H1 (cell line): Measurements from ENCODE around the gene TIFAB. TPM values are rescaled to one million over a fixed set of nuclear protein-coding genes. Genes with fewer than 3 reads are reported as not detected.

Experiments
- CTCF ChIA-PET: fragments of 300-600 bp; sonication (Branson Sonifier 250); formaldehyde crosslinking; loops from one replicate; lab custom pipeline; 2021; ENCODE audit not compliant: partially characterized antibody; lab: Charles Lee
- POLR2A ChIA-PET: fragments of 300-600 bp; sonication (Branson Sonifier 250); formaldehyde crosslinking; loops from one replicate; lab custom pipeline; 2021; ENCODE audit warnings: inconsistent platforms; ENCODE audit not compliant: partially characterized antibody; lab: Charles Lee
- DNase-seq, 2 experiments: peaks; one replicate each; pipeline versions ENCODE4 v3.0.0 to v3.0.0-alpha.2; 2010 to 2022; ENCODE audit warnings: low spot score in 2 of 2, low read depth in 1 of 2, mixed read lengths in 1 of 2
- FAIRE-seq: peaks from 2 replicates; lab custom pipeline; 2011; peaks lifted over from hg19 to GRCh38; lab: Jason Lieb, UNC
- H2AFZ ChIP-seq: 2 replicates; pipeline ENCODE4 v1.8.1; 2012; ENCODE audit warnings: low read length, inconsistent platforms
- H2AK5ac ChIP-seq: 2 replicates; pipeline ENCODE4 v1.6.1; 2013; ENCODE audit warnings: low read depth, low read length
- H2BK120ac ChIP-seq: replicated peaks from 2 replicates; pipeline ENCODE3; 2013; ENCODE audit warnings: low read depth, low read length, inconsistent platforms
- H2BK12ac ChIP-seq: 2 replicates; pipeline ENCODE4 v1.6.1; 2013; ENCODE audit warnings: low read depth, low read length
- H2BK15ac ChIP-seq: 2 replicates; pipeline ENCODE4 v1.6.1; 2013; ENCODE audit warnings: low read length
- H2BK20ac ChIP-seq: 2 replicates; pipeline ENCODE4 v1.6.1; 2013; ENCODE audit warnings: low read length
- H2BK5ac ChIP-seq: 2 replicates; pipeline ENCODE4 v1.6.1; 2013; ENCODE audit warnings: low read depth, low read length
- H3K14ac ChIP-seq: 2 replicates; pipeline ENCODE4 v1.6.1; 2013; ENCODE audit warnings: inconsistent platforms; ENCODE audit not compliant: insufficient read length
- H3K18ac ChIP-seq: 2 replicates; pipeline ENCODE4 v1.6.1; 2013; ENCODE audit warnings: low read length; ENCODE audit errors: extremely low read depth
- H3K23ac ChIP-seq: 2 replicates; pipeline ENCODE4 v1.6.1; 2013; ENCODE audit warnings: inconsistent platforms; ENCODE audit not compliant: insufficient read length
- H3K23me2 ChIP-seq: 2 replicates; pipeline ENCODE4 v1.6.1; 2013; ENCODE audit warnings: low read depth, low read length
- H3K27ac ChIP-seq: 2 replicates; pipeline ENCODE4 v1.6.1; 2011; ENCODE audit warnings: low read depth, low read length, inconsistent platforms
- H3K27me3 ChIP-seq, 4 experiments: replicated peaks in 1 of 4; 1 replicate in 1 of 4; 2 replicates in 3 of 4; pipeline versions ENCODE4 v1.6.1 to v1.8.1; 2011 to 2013; ENCODE audit warnings: low read length in 3 of 4, mild to moderate bottlenecking in 3 of 4, inconsistent platforms in 2 of 4, mixed read lengths in 2 of 4, moderate library complexity in 1 of 4; ENCODE audit not compliant: control insufficient read depth in 3 of 4, insufficient read depth in 3 of 4; ENCODE audit errors: extremely low read depth in 1 of 4
- H3K36me3 ChIP-seq, 4 experiments: 2 replicates each; pipeline versions ENCODE4 v1.6.1 to v1.8.1; 2011 to 2013; ENCODE audit warnings: mild to moderate bottlenecking in 4 of 4, low read length in 3 of 4, moderate library complexity in 2 of 4, control low read depth in 1 of 4, inconsistent platforms in 1 of 4; ENCODE audit not compliant: insufficient read depth in 4 of 4, control insufficient read depth in 2 of 4
- H3K4ac ChIP-seq: replicated peaks from 2 replicates; pipeline ENCODE3; 2013; ENCODE audit warnings: low read length, low read depth, mixed read lengths, inconsistent platforms; ENCODE audit not compliant: insufficient read length
- H3K4me1 ChIP-seq, 4 experiments: replicated peaks in 1 of 4; 1 replicate in 1 of 4; 2 replicates in 3 of 4; pipeline versions ENCODE4 v1.6.1 to v1.8.1; 2011 to 2013; ENCODE audit warnings: low read length in 3 of 4, inconsistent platforms in 2 of 4, mixed read lengths in 1 of 4; ENCODE audit not compliant: insufficient read depth in 4 of 4, control insufficient read depth in 3 of 4
- H3K4me2 ChIP-seq, 2 experiments: 2 replicates each; pipeline versions ENCODE4 v1.6.1 to v1.8.1; 2011 to 2013; ENCODE audit warnings: low read depth in 2 of 2, low read length in 2 of 2, control low read depth in 1 of 2, inconsistent platforms in 1 of 2, mild to moderate bottlenecking in 1 of 2; ENCODE audit not compliant: insufficient read depth in 1 of 2
- H3K4me3 ChIP-seq, 4 experiments: fragments of 200-600, 300-600 bp in 1 of 4; sonication (generic), shearing (Covaris generic), sonication (Bioruptor Twin) in 1 of 4; 2 replicates each; pipeline versions ENCODE4 v1.5.1 to v1.8.1; 2011 to 2016; ENCODE audit warnings: low read length in 4 of 4, low read depth in 3 of 4, control low read depth in 2 of 4, inconsistent platforms in 2 of 4, mild to moderate bottlenecking in 2 of 4, mixed read lengths in 1 of 4, moderate library complexity in 1 of 4; ENCODE audit not compliant: insufficient read depth in 2 of 4; ENCODE audit errors: extremely low read depth in 1 of 4
- H3K56ac ChIP-seq: replicated peaks from 2 replicates; pipeline ENCODE3; 2013; ENCODE audit warnings: low read depth, mild to moderate bottlenecking, mixed read lengths, low read length, inconsistent platforms; ENCODE audit not compliant: insufficient read length
- H3K79me1 ChIP-seq: 2 replicates; pipeline ENCODE4 v1.6.1; 2013; ENCODE audit warnings: low read depth, low read length, control low read depth
- H3K79me2 ChIP-seq, 2 experiments: 2 replicates each; pipeline versions ENCODE4 v1.6.1 to v1.8.1; 2012 to 2013; ENCODE audit warnings: low read length in 2 of 2, mild to moderate bottlenecking in 2 of 2, inconsistent platforms in 1 of 2; ENCODE audit not compliant: insufficient read depth in 2 of 2, control insufficient read depth in 1 of 2
- H3K9ac ChIP-seq, 4 experiments: replicated peaks in 1 of 4; 1 replicate in 1 of 4; 2 replicates in 3 of 4; pipeline versions ENCODE4 v1.6.1 to v1.8.1; 2011 to 2013; ENCODE audit warnings: low read depth in 3 of 4, low read length in 3 of 4, control low read depth in 2 of 4, mild to moderate bottlenecking in 2 of 4, moderate library complexity in 2 of 4, inconsistent platforms in 1 of 4; ENCODE audit errors: extremely low read depth in 1 of 4
- H3K9me3 ChIP-seq, 2 experiments: 2 replicates each; pipeline versions ENCODE4 v1.6.1 to v1.8.1; 2012 to 2013; ENCODE audit warnings: mild to moderate bottlenecking in 2 of 2, moderate library complexity in 2 of 2, control low read depth in 1 of 2, inconsistent platforms in 1 of 2, low read depth in 1 of 2, low read length in 1 of 2, mixed read lengths in 1 of 2; ENCODE audit not compliant: insufficient read depth in 2 of 2
- H4K20me1 ChIP-seq, 2 experiments: replicated peaks in 1 of 2; 2 replicates each; pipeline versions ENCODE3 to v1.8.1; 2011 to 2013; ENCODE audit warnings: inconsistent platforms in 2 of 2, low read length in 2 of 2, mild to moderate bottlenecking in 1 of 2; ENCODE audit not compliant: insufficient read depth in 2 of 2, control insufficient read depth in 1 of 2
- H4K5ac ChIP-seq: 2 replicates; pipeline ENCODE4 v1.6.1; 2013; ENCODE audit warnings: low read length, low read depth, mixed read lengths, inconsistent platforms; ENCODE audit not compliant: insufficient read length
- H4K8ac ChIP-seq: 2 replicates; pipeline ENCODE4 v1.8.0; 2013; ENCODE audit warnings: mild to moderate bottlenecking, moderate library complexity, low read length, inconsistent platforms; ENCODE audit not compliant: insufficient read depth; ENCODE audit errors: extremely low read depth
- H4K91ac ChIP-seq: replicated peaks from 2 replicates; pipeline ENCODE3; 2013; ENCODE audit warnings: low read length, mixed read lengths, inconsistent platforms; ENCODE audit not compliant: insufficient read length
- E2F6 ChIP-seq: IDR thresholded peaks from 2 replicates; pipeline ENCODE4 v1.6.1; 2012; ENCODE audit warnings: inconsistent platforms
- HDAC6 ChIP-seq: IDR thresholded peaks from one replicate; pipeline ENCODE4 v1.7.1; 2012; ENCODE audit warnings: low read depth, mild to moderate bottlenecking, inconsistent platforms, low read length, moderate library complexity
- KDM4A ChIP-seq: IDR thresholded peaks from one replicate; pipeline ENCODE4 v1.7.1; 2012; ENCODE audit warnings: low read depth, mild to moderate bottlenecking, moderate library complexity, low read length, inconsistent platforms; ENCODE audit not compliant: severe bottlenecking
- MAFK ChIP-seq: IDR thresholded peaks from 2 replicates; pipeline ENCODE4 v1.6.1; 2012; ENCODE audit warnings: low read depth, mild to moderate bottlenecking, improper control_type of control experiment, low read length
- NRF1 ChIP-seq: IDR thresholded peaks from 2 replicates; pipeline ENCODE4 v1.6.1; 2011; ENCODE audit warnings: mild to moderate bottlenecking, low read depth, low read length, improper control_type of control experiment
- RBBP5 ChIP-seq: IDR thresholded peaks from 2 replicates; pipeline ENCODE4 v1.7.1; 2012; ENCODE audit warnings: low read depth, mild to moderate bottlenecking, inconsistent platforms, low read length, moderate library complexity, borderline replicate concordance
- RNF2 ChIP-seq: fragments of 200-900, 300-1000 bp; sonication (generic); IDR thresholded peaks from 2 replicates; pipeline ENCODE4 v1.7.1; 2016; ENCODE audit warnings: borderline replicate concordance, low read depth, mild to moderate bottlenecking, antibody characterized with exemption, low read length; ENCODE audit not compliant: poor library complexity, severe bottlenecking; ENCODE audit errors: missing control alignments
- RXRA ChIP-seq: IDR thresholded peaks from 2 replicates; pipeline ENCODE4 v1.6.1; 2011; ENCODE audit warnings: low read depth, mild to moderate bottlenecking, low read length, moderate library complexity; ENCODE audit not compliant: insufficient read depth
- SP1 ChIP-seq: IDR thresholded peaks from 2 replicates; pipeline ENCODE4 v1.6.1; 2011; ENCODE audit warnings: low read depth, low read length
- TAF7 ChIP-seq: optimal IDR thresholded peaks from 2 replicates; pipeline ENCODE3; 2011; ENCODE audit warnings: low read depth, mild to moderate bottlenecking, inconsistent platforms, low read length, moderate library complexity, borderline replicate concordance
- YY1 ChIP-seq: IDR thresholded peaks from 2 replicates; pipeline ENCODE4 v1.6.1; 2011; ENCODE audit warnings: low read depth, mild to moderate bottlenecking, low read length
- WGBS, 2 experiments: shearing (Covaris generic) in 1 of 2; methylation state at CpG; one replicate each; pipeline versions ENCODE4 v1.1.6 to v1.1.7; 2013 to 2015; ENCODE audit warnings: low lambda C conversion rate in 2 of 2, mixed read lengths in 2 of 2, inconsistent platforms in 1 of 2, low coverage in 1 of 2, missing lambda C conversion rate in 1 of 2; ENCODE audit not compliant: insufficient replicate concordance in 2 of 2, insufficient coverage in 1 of 2, insufficient read length in 1 of 2; ENCODE audit errors: extremely low coverage in 1 of 2, missing lambda C conversion rate in 1 of 2; 5-methylcytosine and 5-hydroxymethylcytosine counted together
- polyA plus RNA-seq, 7 experiments: library from polyadenylated mRNA; depleted of rRNA in 3 of 7; stranded (reverse) in 5 of 7; unstranded in 2 of 7; fragments of >200 nt in 5 of 7; fragments of 200-250 nt in 2 of 7; gene quantifications; 1 replicate in 5 of 7; 2 replicates in 1 of 7; 4 replicates in 1 of 7; pipeline versions ENCODE4 v1.2.1 to v1.2.3, GENCODE V29; 2011 to 2013; ENCODE audit warnings: missing spikeins in 2 of 7, mixed read lengths in 2 of 7
- total RNA-seq: library from RNA; stranded (reverse); fragmentation: NEBNext Ultra II Directional; extraction: Animal tissue kit (Norgen Biotek cat#: 25700); gene quantifications from 2 replicates; pipeline ENCODE4 v1.2.1, GENCODE V29; 2021

Gene TIFAB
- total and polyA plus RNA-seq, 2 of the 8 experiments (the other 6 are each of a cell fraction or from before 2014, with no cell fraction given), result not detected

- Histone ChIP-seq H3K4me3 (peak overlapping the region in 2 of 4 experiments; percentile 0 to 32; a peak in 1 of 8 replicates), H3K4ac (no peak overlapping the region), H4K20me1 (peaks cover 3 to 12% of the 10 kb centered on the region in 2 experiments), H4K5ac (no peak overlapping the region), H4K8ac (no peak overlapping the region), H3K36me3 (no peaks in the 10 kb centered on the region), H2BK5ac (no peak overlapping the region), H3K9ac (no peak overlapping the region), H3K79me1 (no peaks in the 10 kb centered on the region; the same call in 1 of the 2 replicates), H2BK12ac (no peak overlapping the region), H3K27me3 (peaks cover 52 to 83% (median 67%) of the 10 kb centered on the region in 4 experiments), H3K4me1 (peaks cover 0 to 15% (median 8%) of the 10 kb centered on the region in 4 experiments; a peak in 5 of 7 replicates), H3K27ac (no peak overlapping the region), H3K18ac (0 out of 2 replicates have a peak overlapping the region, but pooled peaks have one; percentile 48), H4K91ac (no peak overlapping the region), H3K9me3 (no peaks in the 10 kb centered on the region), H2AFZ (no peak overlapping the region), H2AK5ac (no peak overlapping the region), H3K56ac (no peak overlapping the region), H2BK20ac (no peak overlapping the region), H3K23me2 (peaks cover 5% of the 10 kb centered on the region), H2BK120ac (no peak overlapping the region), H3K79me2 (no peaks in the 10 kb centered on the region), H3K4me2 (peak overlapping the region; percentile 63 to 81; a peak in 3 of 4 replicates), H3K23ac (no peak overlapping the region), H2BK15ac (no peak overlapping the region), H3K14ac (no peak overlapping the region)
- ChIA-PET CTCF (interaction anchor here (0.6 to 21.6 kb wide), 32 partner anchors 9 to 1728 kb away, joined by 3 to 778 read pairs (median 7); partner anchors contain the start of genes DCANP1, NEUROG1, SLC25A48 and TIFAB), POLR2A (interaction anchor here (1.0 to 1.6 kb wide), 3 partner anchors 23 to 100 kb away, joined by 3 to 4 read pairs (median 3); no protein-coding TSS in a partner anchor)
- DNase-seq, result no peak
- FAIRE-seq, result no peak
- 53% methylated on average over 12 of the region's 12 CpGs; no CpG with 5 or more reads in 1 of the 2 experiments for WGBS, 2 experiments
- TF ChIP-seq RXRA, result no peak
- TF ChIP-seq HDAC6, result no peak
- no peak for TF ChIP-seq SP1
- TF ChIP-seq RNF2, result no peak
- TF ChIP-seq RBBP5, result no peak
- no peak for TF ChIP-seq TAF7
- no peak for TF ChIP-seq E2F6
- no peak for TF ChIP-seq YY1
- no peak for TF ChIP-seq MAFK
- TF ChIP-seq NRF1, result no peak
- TF ChIP-seq KDM4A, result no peak
Measured at GRCh38 chr5:135465391-135466122, 13.4 kb upstream of the TIFAB start.
